Effector memory CD8-positive, alpha-beta T cell (primary cell): Measurements from ENCODE around the gene PDSS2.
"Not testable (repeated sequence)": the region's sequence is repeated elsewhere in the genome, so short reads cannot be mapped to it uniquely, and the experiment has no call there.

Experiments
- ATAC-seq: fragments of 150-1000 bp; cut with Tn5 transposase; replicated peaks from 2 replicates; pipeline ENCODE4 v1.10.0; 2021; ENCODE audit warnings: mild to moderate bottlenecking, moderate library complexity
- DNase-seq, 3 experiments: peaks; one replicate each; pipeline ENCODE4 v3.0.0; 2021
- H3K27ac Mint-ChIP-seq, 2 donors: one replicate each; pipeline ENCODE4 v1.8.0; 2022; ENCODE audit warnings: mild to moderate bottlenecking in 2 of 2, mixed read lengths in 2 of 2, moderate library complexity in 2 of 2
- H3K27me3 Mint-ChIP-seq, 2 donors: one replicate each; pipeline ENCODE4 v1.8.0; 2022; ENCODE audit warnings: mixed read lengths in 2 of 2
- H3K36me3 Mint-ChIP-seq: one replicate; pipeline ENCODE4 v1.8.0; 2022; ENCODE audit warnings: mild to moderate bottlenecking, moderate library complexity, mixed read lengths; ENCODE audit not compliant: insufficient read depth
- H3K4me1 Mint-ChIP-seq, 2 donors: one replicate each; pipeline ENCODE4 v1.8.0; 2022; ENCODE audit warnings: low read depth in 2 of 2, mixed read lengths in 2 of 2
- H3K4me3 Mint-ChIP-seq, 2 donors: one replicate each; pipeline ENCODE4 v1.8.0; 2022; ENCODE audit warnings: mild to moderate bottlenecking in 2 of 2, mixed read lengths in 2 of 2, moderate library complexity in 2 of 2
- H3K9me3 Mint-ChIP-seq, 2 donors: one replicate each; pipeline ENCODE4 v1.8.0; 2022; ENCODE audit warnings: mixed read lengths in 2 of 2

Gene PDSS2

DNA sequence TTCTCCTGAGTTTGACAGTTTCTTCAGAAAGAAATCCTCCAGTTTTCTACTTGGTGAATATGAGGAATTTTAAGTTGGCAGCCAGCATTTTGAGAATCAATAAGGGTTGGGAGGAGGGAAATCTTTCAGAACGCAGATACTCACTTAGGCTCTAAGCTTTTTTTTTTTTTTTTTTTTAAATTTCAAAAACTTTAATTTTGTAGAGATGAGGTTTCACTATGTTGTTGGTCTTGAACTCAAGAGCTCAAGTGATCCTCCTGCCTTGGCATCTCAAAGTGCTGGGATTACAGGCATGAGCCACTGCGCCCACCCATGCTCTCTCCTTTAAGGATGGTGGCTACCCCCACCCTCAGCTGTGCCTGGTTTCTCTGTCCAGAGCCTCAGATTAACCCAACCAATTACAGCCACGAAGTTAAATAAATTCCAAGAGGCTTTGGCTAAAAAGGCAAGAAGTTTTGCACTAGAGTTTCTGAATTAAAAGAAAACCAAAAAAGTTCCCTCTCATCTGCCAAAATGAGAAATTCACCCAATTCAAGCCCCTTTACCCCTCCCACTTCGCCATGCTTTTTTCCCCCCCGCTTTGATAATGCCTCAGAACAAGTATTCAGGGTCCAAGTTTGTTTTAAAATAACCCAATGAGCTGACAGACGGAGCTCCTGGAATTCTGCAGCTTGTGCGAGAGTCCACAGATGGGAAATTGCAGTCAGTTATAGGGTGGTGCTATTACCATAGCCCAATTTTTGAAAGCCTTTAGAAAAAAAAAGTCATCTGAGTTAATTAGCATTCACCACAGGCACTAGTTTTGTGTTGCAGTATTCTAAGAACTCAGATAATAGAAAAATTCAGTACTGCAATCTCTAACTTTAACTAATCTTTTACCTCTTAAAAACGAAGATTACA lies 249.7 kb downstream of the PDSS2 start:
- peaks cover 0 to 3% of the 10 kb centered on the region in 2 donors for H3K9me3 Mint-ChIP-seq
- no peak overlapping the region for H3K27ac Mint-ChIP-seq
- H3K27me3 Mint-ChIP-seq: no peaks in the 10 kb centered on the region
- H3K4me3 Mint-ChIP-seq: no peak overlapping the region
- DNase-seq (no peak), ATAC-seq (no peak)
- peaks cover 6% of the 10 kb centered on the region for H3K36me3 Mint-ChIP-seq
- no peaks in the 10 kb centered on the region for H3K4me1 Mint-ChIP-seq

DNA sequence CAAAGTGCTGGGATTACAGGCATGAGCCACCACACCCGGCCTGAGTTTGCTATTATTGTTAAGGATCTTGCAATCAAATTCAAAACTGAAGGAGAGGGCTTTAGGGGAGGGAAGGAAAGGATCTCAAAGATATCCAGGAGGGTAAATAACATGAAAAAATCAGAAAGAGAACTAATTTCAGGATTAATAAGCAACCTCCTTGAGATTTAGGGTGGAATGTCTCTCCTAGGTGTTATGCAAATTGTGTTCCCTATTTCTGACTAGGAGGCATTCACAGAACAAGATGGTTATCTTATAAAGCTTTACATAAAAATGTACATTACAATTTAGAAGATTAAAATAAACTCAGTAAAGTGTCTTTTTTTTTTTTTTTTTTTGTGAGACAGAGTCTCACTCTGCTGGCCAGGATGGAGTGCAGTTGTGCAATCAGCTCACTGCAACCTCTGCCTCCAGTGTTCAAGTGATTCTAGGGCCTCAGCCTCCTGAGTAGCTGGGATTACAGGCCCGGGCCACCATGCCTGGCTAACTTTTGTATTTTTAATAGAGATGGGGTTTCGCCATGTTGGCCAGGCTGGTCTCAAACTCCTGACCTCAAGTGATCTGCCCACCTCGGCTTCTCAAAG lies 252.0 kb downstream of the PDSS2 start:
- peaks cover 6% of the 10 kb centered on the region for H3K36me3 Mint-ChIP-seq
- ATAC-seq (no peak), DNase-seq (no peak)
- H3K4me3 Mint-ChIP-seq: no peak overlapping the region
- H3K27ac Mint-ChIP-seq: no peak overlapping the region
- H3K4me1 Mint-ChIP-seq: no peaks in the 10 kb centered on the region
- no peaks in the 10 kb centered on the region for H3K27me3 Mint-ChIP-seq
- H3K9me3 Mint-ChIP-seq: peaks cover 2 to 8% of the 10 kb centered on the region in 2 donors

DNA sequence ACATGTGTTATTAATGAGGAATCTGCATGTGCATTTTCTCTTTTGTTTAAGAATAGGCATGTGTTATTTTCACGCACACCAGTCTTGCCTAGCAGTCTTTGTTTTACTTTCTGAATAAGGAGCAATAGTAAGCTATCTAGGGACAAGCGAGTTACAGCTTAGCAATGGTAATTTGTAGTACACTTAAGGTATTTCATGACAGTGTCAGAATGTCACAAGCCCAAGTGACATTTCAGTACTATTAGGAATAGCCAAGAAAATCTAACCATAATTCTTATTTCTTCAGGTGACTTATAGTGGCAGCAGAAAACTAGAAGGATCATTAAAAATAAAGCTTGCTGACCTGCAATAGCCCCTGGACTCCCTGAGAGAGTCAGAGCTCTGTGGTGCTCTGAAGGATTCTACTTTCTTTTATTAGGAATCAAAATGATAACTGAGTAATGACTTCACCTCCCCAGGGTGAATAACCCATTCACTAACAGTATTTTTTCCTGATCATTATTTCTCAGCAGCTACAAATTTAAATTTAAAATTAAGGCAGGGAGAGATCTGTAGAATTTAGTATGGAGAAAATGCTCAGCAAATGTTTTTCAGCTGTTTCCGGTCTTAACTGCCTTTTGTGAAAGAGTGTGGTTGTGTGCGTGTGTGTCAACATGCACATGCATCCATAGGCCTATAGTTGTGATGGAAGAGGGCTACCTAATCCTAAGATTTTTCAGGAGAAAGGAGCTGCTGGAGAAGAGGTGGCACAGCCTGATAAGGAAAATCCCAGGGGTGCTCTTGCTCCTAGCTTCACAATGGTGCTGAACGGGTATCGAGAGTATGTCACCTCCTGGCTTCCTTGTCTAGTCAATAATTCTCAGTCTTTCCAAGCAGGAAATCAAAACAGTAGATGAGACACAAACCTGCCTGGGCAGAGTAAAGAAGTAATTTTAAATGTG lies 254.0 kb downstream of the PDSS2 start:
- ATAC-seq (no peak), DNase-seq (no peak)
- Mint-ChIP-seq H3K27ac (no peak overlapping the region), H3K27me3 (no peaks in the 10 kb centered on the region), H3K4me1 (no peaks in the 10 kb centered on the region), H3K9me3 (peaks cover 2 to 8% of the 10 kb centered on the region in 2 donors), H3K4me3 (no peak overlapping the region), H3K36me3 (peaks cover 6% of the 10 kb centered on the region)

DNA sequence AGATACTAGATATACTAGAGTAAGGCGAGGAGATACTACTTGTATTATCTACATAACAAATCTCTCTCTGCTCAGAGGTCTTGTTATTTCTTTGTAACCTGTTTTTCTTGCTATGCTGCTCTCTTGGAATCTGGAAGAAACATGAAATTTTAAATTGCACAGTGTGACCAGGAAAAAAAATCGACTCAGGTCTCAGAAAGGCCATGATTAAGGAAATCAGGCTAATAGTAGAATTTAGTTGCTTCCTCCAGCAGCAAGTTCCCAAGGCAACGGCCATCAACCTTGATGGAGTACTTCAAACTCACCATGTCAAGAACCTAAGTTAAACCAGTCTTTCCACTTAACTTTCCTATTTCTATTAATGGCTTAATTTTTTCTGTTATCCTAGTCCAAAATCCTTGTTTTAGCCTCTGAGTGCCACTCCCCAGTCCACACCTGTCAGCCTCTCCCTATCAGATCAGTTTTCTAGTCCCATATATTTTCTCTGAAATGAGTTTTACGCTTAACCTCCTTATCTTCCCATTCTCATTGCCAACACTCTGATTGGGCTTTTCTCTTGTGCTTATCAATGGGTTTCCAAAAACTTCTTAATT lies 256.4 kb downstream of the PDSS2 start:
- ATAC-seq (no peak), DNase-seq (no peak)
- H3K27me3 Mint-ChIP-seq: no peaks in the 10 kb centered on the region
- no peak overlapping the region for H3K4me3 Mint-ChIP-seq
- H3K36me3 Mint-ChIP-seq: peaks cover 6% of the 10 kb centered on the region
- H3K9me3 Mint-ChIP-seq: peaks cover 2 to 8% of the 10 kb centered on the region in 2 donors
- H3K27ac Mint-ChIP-seq: no peak overlapping the region
- no peaks in the 10 kb centered on the region for H3K4me1 Mint-ChIP-seq

DNA sequence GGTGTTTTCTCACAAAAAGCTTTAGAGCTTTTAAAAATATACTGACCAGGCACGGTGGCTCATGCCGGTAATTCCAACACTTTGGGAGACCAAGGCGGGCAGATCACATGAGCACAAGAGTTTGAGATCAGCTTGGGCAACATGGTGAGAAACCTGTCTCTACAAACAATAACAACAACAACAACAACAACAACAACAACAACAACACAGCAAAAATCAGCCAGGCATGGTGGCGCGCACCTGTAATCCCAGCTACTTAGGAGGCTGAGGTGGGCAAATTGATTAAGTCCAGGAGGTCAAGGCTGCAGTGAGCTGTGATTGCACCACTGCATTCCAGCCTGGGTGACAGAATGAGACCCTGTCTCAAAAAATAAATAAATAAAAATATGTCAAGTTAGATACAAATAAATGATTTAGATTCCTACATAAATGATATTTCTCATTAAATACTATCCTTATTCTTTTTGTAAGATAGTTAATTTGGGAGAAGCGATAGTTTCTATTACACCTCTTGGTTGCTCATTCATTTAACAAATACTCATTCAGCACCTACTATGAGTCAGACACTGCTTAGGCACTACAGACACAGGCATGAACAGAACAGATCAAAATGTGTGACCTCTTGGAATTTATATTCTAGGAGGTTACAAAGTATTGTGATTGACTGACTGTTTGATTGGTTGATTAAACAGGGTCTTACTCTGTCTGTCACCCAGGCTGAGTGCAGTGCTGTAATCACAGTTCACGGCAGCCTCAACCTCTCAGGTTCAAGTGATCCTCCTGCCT lies 260.5 kb downstream of the PDSS2 start:
- Mint-ChIP-seq H3K36me3 (no peaks in the 10 kb centered on the region), H3K27me3 (no peaks in the 10 kb centered on the region), H3K4me3 (no peak overlapping the region), H3K4me1 (no peaks in the 10 kb centered on the region), H3K27ac (no peak overlapping the region), H3K9me3 (no peaks in the 10 kb centered on the region)
- DNase-seq (no peak), ATAC-seq (no peak)

DNA sequence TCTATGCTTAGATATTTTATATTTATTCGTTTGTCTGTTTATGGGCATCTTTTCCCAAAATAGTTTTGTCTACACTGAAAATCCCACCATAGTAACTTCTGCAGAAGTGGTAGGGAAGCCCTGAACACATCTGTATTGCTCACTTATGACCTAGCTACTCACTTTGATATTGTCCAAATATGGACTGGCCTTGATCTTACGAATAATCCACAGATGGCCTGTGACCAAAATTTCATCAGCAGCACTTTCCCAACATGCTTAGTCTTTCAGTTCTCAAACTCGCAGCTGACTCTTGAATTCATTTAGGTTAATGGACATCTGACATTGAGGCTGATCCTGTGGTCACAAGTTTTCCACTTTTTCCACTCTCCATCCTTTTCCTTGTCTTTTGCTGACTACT lies 263.2 kb downstream of the PDSS2 start:
- H3K27me3 Mint-ChIP-seq: no peaks in the 10 kb centered on the region
- DNase-seq (no peak), ATAC-seq (no peak)
- no peak overlapping the region for H3K27ac Mint-ChIP-seq
- H3K4me1 Mint-ChIP-seq: no peaks in the 10 kb centered on the region
- no peaks in the 10 kb centered on the region for H3K9me3 Mint-ChIP-seq
- peaks cover 3% of the 10 kb centered on the region for H3K36me3 Mint-ChIP-seq
- H3K4me3 Mint-ChIP-seq: no peak overlapping the region

DNA sequence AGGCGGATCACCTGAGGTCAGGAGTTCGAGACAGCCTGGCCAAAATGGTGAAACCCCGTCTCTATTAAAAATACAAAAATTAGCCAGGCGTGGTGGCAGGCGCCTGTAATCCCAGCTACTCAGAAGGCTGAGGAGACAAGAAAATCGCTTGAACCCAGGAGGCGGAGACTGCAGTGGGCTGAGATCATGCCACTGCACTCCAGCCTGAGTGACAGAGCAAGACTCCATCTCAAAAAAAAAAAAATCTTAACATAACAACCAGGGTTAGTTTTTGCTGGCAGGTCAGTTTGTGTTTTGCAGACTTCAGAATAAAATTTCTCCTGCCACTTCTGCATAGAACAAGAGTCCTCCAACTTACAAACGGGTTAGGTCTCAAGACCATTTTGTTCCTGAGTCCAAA lies 264.6 kb downstream of the PDSS2 start:
- not testable (repeated sequence) for H3K27me3 Mint-ChIP-seq, H3K9me3 Mint-ChIP-seq, H3K4me3 Mint-ChIP-seq, H3K36me3 Mint-ChIP-seq, DNase-seq, H3K27ac Mint-ChIP-seq, ATAC-seq, H3K4me1 Mint-ChIP-seq

DNA sequence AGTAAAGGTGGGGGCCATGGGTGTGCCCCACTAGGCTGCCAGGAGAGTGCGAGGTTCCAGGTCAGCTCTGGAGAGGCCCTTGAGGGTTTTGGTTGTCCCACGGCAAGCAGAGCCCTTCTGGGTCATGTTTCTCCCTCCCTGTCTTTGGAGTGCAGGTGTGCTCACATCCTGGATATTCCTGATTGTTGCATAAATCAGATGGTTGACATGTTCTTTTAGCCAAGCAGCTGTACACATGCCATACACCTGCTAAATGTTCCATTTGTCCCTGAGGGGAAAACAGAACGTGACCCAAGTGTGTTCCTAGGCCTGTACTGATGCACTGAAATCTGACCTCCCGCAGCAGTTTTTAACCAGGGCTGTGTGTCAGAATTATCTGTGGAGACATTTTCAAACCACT lies 266.5 kb downstream of the PDSS2 start:
- peaks cover 3% of the 10 kb centered on the region for H3K36me3 Mint-ChIP-seq
- no peaks in the 10 kb centered on the region for H3K9me3 Mint-ChIP-seq
- DNase-seq: no peak
- no peak overlapping the region for H3K4me3 Mint-ChIP-seq
- H3K4me1 Mint-ChIP-seq: no peaks in the 10 kb centered on the region
- no peaks in the 10 kb centered on the region for H3K27me3 Mint-ChIP-seq
- no peak for ATAC-seq
- no peak overlapping the region for H3K27ac Mint-ChIP-seq

DNA sequence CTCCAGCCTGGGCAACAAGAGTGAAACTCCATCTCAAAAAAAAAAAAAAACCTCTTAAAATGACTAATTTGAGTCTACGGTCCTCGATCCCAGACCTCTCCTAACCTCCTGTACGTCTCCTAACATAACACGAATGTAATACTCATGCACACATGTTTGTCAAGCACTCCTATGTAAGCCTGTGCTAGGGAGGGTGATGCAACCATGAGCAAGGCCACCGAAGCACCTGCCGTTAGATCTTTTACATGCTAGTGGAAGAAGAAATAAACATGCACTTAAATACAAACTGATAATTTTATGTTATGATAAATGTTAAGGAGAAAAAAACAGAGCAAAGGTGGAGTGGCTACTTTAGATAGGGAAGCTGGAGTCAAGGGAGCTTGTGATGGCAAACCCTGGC lies 271.7 kb downstream of the PDSS2 start:
- no peak for DNase-seq
- Mint-ChIP-seq H3K4me3 (no peak overlapping the region), H3K27ac (no peak overlapping the region), H3K27me3 (no peaks in the 10 kb centered on the region), H3K36me3 (peaks cover 3% of the 10 kb centered on the region), H3K4me1 (no peaks in the 10 kb centered on the region), H3K9me3 (no peaks in the 10 kb centered on the region)
- no peak for ATAC-seq

DNA sequence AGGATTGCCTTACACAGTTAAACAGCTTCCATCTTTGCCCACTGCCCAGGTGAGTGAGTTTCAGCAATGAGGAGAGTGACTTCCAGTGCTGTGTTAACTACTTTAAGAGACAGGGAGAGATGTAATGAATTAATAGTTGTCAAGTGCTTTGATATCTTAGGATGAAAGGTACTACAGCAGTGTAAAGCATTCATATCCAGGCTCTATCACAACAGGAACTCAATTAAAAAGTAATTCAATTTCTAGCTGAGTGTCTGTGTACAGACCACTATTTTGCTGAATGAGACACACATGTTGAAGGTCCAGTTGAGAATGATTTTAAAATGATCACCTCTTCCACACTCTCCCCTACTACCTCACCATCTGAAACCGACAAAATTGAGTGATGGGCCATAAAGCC lies 273.3 kb downstream of the PDSS2 start:
- H3K4me1 Mint-ChIP-seq: no peaks in the 10 kb centered on the region
- no peaks in the 10 kb centered on the region for H3K9me3 Mint-ChIP-seq
- peaks cover 2% of the 10 kb centered on the region for H3K36me3 Mint-ChIP-seq
- H3K4me3 Mint-ChIP-seq: no peak overlapping the region
- DNase-seq: no peak
- no peak for ATAC-seq
- no peaks in the 10 kb centered on the region for H3K27me3 Mint-ChIP-seq
- no peak overlapping the region for H3K27ac Mint-ChIP-seq

DNA sequence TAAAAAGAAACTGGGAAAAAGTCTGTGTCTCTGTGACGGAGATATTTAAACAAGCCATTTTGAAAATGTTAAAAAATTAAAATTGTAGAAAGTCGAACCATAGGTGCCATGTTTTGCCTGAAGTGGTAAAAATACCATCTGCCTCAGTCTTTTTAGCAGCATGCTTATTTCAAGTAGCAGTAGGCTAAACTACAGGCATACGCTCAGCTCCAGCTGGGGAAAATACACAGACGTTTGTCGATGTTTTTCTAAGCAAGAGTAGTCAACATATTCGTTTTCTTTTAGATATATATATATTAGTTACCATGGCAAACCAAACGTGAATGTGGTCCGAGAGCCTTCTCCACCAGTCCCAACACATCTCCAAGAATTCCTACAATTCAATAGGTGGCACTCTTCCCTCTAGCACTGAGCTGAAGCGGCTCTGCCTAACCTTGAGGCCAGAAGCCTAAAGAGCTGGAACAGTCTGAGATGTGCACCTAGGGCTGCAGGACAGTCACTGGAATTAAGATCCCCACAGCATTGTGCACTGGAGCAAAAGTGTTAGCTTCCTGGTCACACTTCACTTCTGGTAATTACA lies 273.9 kb downstream of the PDSS2 start:
- ATAC-seq (no peak), DNase-seq (no peak)
- no peaks in the 10 kb centered on the region for H3K4me1 Mint-ChIP-seq
- H3K36me3 Mint-ChIP-seq: peaks cover 2% of the 10 kb centered on the region
- no peaks in the 10 kb centered on the region for H3K9me3 Mint-ChIP-seq
- no peaks in the 10 kb centered on the region for H3K27me3 Mint-ChIP-seq
- no peak overlapping the region for H3K4me3 Mint-ChIP-seq
- H3K27ac Mint-ChIP-seq: no peak overlapping the region

DNA sequence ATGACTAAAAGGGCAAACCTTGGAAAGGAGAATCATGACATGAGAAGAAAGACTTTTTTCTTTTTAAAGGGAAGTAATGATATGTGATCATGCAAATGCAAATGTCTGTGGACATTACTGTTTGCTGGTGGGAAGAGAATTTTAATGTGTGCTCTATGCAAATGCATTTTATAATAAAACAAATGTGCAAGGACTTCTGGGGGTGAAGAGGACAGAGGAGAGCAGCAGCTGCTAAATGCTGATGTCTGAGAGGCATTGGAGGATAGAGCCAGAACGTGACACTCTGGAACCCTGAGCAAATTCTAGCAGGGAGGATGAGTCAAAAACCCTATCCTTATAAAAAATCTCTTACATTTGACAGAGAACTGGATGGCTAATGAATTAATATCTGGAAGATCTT lies 274.9 kb downstream of the PDSS2 start:
- H3K36me3 Mint-ChIP-seq: peaks cover 2% of the 10 kb centered on the region
- H3K27ac Mint-ChIP-seq: no peak overlapping the region
- no peak overlapping the region for H3K4me3 Mint-ChIP-seq
- H3K27me3 Mint-ChIP-seq: no peaks in the 10 kb centered on the region
- H3K9me3 Mint-ChIP-seq: no peaks in the 10 kb centered on the region
- no peaks in the 10 kb centered on the region for H3K4me1 Mint-ChIP-seq
- no peak for ATAC-seq
- no peak for DNase-seq
